Measurements from ENCODE around the gene BICD1.

BICD1 gene

GRCh38 chr12:32312049-32312670 is 205.5 kb downstream of the BICD1 start:
- Histone ChIP-seq H3K27me3 (ENCODE audit: insufficient read depth, low read depth, severe bottlenecking) (no peaks in the 10 kb centered on the region), H3K27ac (no peak overlapping the region), H3K9me3 (ENCODE audit: severe bottlenecking) (no peaks in the 10 kb centered on the region), H3K4me3 (ENCODE audit: low read depth, low read length) (no peak overlapping the region), H3K36me3 (no peaks in the 10 kb centered on the region; the same call in 1 of the 2 replicates)
- TF ChIP-seq CTCF (IDR thresholded peaks at IDR 0.05; ENCODE audit: low read depth, low read length), result peak; percentile 23; the same call in 1 of the 2 replicates
- no peak for DNase-seq

- no peak for DNase-seq
- no peak overlapping the region for H3K4me3 ChIP-seq (ENCODE audit: low read depth, low read length)
- TF ChIP-seq CTCF (IDR thresholded peaks at IDR 0.05; ENCODE audit: low read depth, low read length), result no peak
- H3K27me3 ChIP-seq (ENCODE audit: insufficient read depth, low read depth, severe bottlenecking), result no peaks in the 10 kb centered on the region
- H3K9me3 ChIP-seq (ENCODE audit: severe bottlenecking), result no peaks in the 10 kb centered on the region
- H3K27ac ChIP-seq, result no peak overlapping the region
- H3K36me3 ChIP-seq, result no peaks in the 10 kb centered on the region
Measured at GRCh38 chr12:32322354-32322753, 215.7 kb downstream of the BICD1 start.

GRCh38 chr12:32331133-32331532 is 224.5 kb downstream of the BICD1 start:
- H3K9me3 ChIP-seq (ENCODE audit: severe bottlenecking), result no peaks in the 10 kb centered on the region
- peaks cover 6% of the 10 kb centered on the region; the same call in 1 of the 2 replicates for H3K36me3 ChIP-seq
- H3K27me3 ChIP-seq (ENCODE audit: insufficient read depth, low read depth, severe bottlenecking), result no peaks in the 10 kb centered on the region
- DNase-seq, result no peak
- no peak overlapping the region for H3K4me3 ChIP-seq (ENCODE audit: low read depth, low read length)
- no peak for TF ChIP-seq CTCF (IDR thresholded peaks at IDR 0.05; ENCODE audit: low read depth, low read length)
- no peak overlapping the region for H3K27ac ChIP-seq

GRCh38 chr12:32332446-32332845 is 225.8 kb downstream of the BICD1 start:
- H3K27me3 ChIP-seq (ENCODE audit: insufficient read depth, low read depth, severe bottlenecking), result no peaks in the 10 kb centered on the region
- H3K36me3 ChIP-seq, result peaks cover 6% of the 10 kb centered on the region; the same call in 1 of the 2 replicates
- no peak for TF ChIP-seq CTCF (IDR thresholded peaks at IDR 0.05; ENCODE audit: low read depth, low read length)
- no peak for DNase-seq
- no peak overlapping the region for H3K27ac ChIP-seq
- H3K9me3 ChIP-seq (ENCODE audit: severe bottlenecking), result no peaks in the 10 kb centered on the region
- no peak overlapping the region for H3K4me3 ChIP-seq (ENCODE audit: low read depth, low read length)

- no peak for DNase-seq
- TF ChIP-seq CTCF (IDR thresholded peaks at IDR 0.05; ENCODE audit: low read depth, low read length), result no peak
- H3K36me3 ChIP-seq, result no peaks in the 10 kb centered on the region
- no peaks in the 10 kb centered on the region for H3K27me3 ChIP-seq (ENCODE audit: insufficient read depth, low read depth, severe bottlenecking)
- H3K9me3 ChIP-seq (ENCODE audit: severe bottlenecking), result no peaks in the 10 kb centered on the region
- H3K27ac ChIP-seq, result no peak overlapping the region
- H3K4me3 ChIP-seq (ENCODE audit: low read depth, low read length), result no peak overlapping the region
Measured at GRCh38 chr12:32334371-32334777, 227.7 kb downstream of the BICD1 start.

- Histone ChIP-seq H3K4me3 (ENCODE audit: low read depth, low read length) (no peak overlapping the region), H3K36me3 (no peaks in the 10 kb centered on the region; the same call in 1 of the 2 replicates), H3K27ac (no peak overlapping the region), H3K27me3 (ENCODE audit: insufficient read depth, low read depth, severe bottlenecking) (no peaks in the 10 kb centered on the region), H3K9me3 (ENCODE audit: severe bottlenecking) (no peaks in the 10 kb centered on the region)
- no peak for TF ChIP-seq CTCF (IDR thresholded peaks at IDR 0.05; ENCODE audit: low read depth, low read length)
- no peak for DNase-seq
Measured at GRCh38 chr12:32336261-32336660, 229.6 kb downstream of the BICD1 start.
